GM10266 (cell line): Measurements from ENCODE around the gene AARS2.
"Not testable (repeated sequence)": the region's sequence is repeated elsewhere in the genome, so short reads cannot be mapped to it uniquely, and the experiment has no call there.

Experiments used
- DNase-seq: peaks from one replicate; pipeline ENCODE4 v3.0.0; 2012; ENCODE audit errors: extremely low spot score
- TF ChIP-seq, protein P1 (sequence below): IDR thresholded peaks from 2 replicates; pipeline ENCODE4 v1.5.1; 2012; ENCODE audit warnings: mild to moderate bottlenecking, low read depth; ENCODE audit not compliant: control insufficient read depth, insufficient read depth; ENCODE audit errors: missing control alignments

AARS2 gene

GRCh38 chr6:44349904-44350649, 36.9 kb upstream of the AARS2 start:
- TF ChIP-seq, protein P1, sequence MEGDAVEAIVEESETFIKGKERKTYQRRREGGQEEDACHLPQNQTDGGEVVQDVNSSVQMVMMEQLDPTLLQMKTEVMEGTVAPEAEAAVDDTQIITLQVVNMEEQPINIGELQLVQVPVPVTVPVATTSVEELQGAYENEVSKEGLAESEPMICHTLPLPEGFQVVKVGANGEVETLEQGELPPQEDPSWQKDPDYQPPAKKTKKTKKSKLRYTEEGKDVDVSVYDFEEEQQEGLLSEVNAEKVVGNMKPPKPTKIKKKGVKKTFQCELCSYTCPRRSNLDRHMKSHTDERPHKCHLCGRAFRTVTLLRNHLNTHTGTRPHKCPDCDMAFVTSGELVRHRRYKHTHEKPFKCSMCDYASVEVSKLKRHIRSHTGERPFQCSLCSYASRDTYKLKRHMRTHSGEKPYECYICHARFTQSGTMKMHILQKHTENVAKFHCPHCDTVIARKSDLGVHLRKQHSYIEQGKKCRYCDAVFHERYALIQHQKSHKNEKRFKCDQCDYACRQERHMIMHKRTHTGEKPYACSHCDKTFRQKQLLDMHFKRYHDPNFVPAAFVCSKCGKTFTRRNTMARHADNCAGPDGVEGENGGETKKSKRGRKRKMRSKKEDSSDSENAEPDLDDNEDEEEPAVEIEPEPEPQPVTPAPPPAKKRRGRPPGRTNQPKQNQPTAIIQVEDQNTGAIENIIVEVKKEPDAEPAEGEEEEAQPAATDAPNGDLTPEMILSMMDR, result no peak

DNA sequence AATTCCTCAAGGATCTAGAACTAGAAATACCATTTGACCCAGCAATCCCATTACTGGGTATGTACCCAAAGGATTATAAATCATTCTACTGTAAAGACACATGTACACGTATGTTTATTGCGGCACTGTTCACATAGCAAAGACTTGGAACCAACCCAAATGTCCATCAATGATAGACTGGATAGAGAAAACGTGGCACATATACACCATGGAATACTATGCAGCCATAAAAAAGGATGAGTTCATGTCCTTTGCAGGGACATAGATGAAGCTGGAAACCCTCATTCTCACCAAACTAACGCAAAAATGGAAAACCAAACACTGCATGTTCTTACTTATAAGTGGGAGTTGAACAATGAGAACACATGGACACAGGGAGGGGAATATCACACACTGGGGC, 33.7 kb upstream of the AARS2 start:
- not testable (repeated sequence) for DNase-seq

More at GRCh38 chr6:44349904-44350649, 36.9 kb upstream of the AARS2 start:
- no peak for DNase-seq

DNA sequence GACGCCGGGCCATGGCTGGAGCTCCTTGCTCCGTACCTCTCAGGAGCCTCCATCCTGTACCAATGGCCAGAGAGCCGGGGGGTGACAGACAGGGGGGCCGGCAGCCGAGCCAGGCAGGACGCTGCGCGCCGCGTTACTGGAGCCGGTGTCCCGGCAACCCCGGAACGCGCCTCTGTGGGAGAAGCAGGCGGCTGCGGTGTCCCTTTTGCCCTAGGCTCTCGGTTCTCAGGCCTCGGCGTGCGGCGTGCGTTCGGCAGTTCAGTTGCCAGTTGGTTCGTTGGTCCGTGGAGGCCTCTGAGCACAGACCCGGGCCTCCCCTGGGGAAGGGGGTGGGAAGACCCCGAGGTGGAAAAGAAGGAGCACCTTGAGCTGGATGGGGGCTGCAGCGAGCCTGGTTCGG, 29.3 kb upstream of the AARS2 start, which contains the start of gene SPATS1:
Gene SPATS1 (plus strand): TSS at position 162 of the 400 bp plus-strand sequence. CDS start 446 bp downstream, outside the sequence.
- DNase-seq, result no peak
- TF ChIP-seq, protein P1, result no peak

- TF ChIP-seq, protein P1, result no peak
- DNase-seq, result no peak
Measured at GRCh38 chr6:44342052-44342451, 28.9 kb upstream of the AARS2 start.

GRCh38 chr6:44341095-44341890, 28.1 kb upstream of the AARS2 start:
- no peak for DNase-seq
- TF ChIP-seq, protein P1, result no peak

- TF ChIP-seq, protein P1, result no peak
- no peak for DNase-seq
Measured at GRCh38 chr6:44339763-44340625, 26.8 kb upstream of the AARS2 start.

DNA sequence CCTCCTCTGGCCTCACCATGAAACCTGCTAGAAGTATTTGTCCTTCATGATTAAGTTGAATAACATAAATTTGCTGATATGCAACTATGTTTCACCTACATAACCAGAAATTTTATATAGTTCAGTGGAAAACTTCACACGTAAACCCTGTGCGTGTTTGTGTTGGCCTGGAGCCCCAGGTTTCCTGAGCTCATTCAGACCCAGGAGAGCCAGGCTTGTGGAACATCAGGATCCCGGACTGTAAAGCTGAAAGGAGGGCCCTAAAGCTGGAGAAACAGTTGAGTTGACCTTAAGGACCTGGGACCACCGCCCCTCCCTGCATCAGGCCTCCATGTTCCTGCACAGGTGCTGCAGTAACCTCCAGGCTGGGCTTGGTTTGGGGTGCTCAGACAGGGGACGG, 26.2 kb upstream of the AARS2 start:
- TF ChIP-seq, protein P1, result no peak
- DNase-seq, result no peak
